Measurements from ENCODE around the gene IL17RE. TPM values are rescaled to one million over a fixed set of nuclear protein-coding genes. Genes with fewer than 3 reads are reported as not detected.

IL17RE gene
- total RNA-seq, 1 donor from 2014 or later: 0.36 TPM

GRCh38 chr3:9903238-9903624 lies 583 bp downstream of the IL17RE start:
- intact Hi-C loops (cut with micrococcal nuclease): no loop called here

DNA sequence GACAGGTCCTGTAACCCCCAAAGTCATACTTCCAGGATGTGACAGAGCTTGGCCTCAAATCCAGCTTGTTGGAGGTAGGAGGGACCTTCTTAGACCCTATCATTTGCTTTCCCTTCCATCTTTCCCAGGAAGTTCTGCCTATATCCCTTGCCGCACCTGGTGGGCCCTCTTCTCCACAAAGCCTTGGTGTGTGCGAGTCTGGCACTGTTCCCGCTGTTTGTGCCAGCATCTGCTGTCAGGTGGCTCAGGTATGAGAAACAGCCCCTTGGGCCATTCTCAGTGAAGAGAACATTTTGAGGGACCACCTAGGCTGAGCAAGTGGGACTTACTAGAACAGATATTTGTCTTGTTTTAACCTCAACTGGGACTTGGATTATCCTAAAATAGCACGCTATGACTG lies 1.3 kb downstream of the IL17RE start:
- intact Hi-C loops (cut with micrococcal nuclease): no loop called here

GRCh38 chr3:9906480-9906879 lies 3.8 kb downstream of the IL17RE start:
- intact Hi-C loops (cut with micrococcal nuclease): no loop called here

GRCh38 chr3:9908286-9908685 lies 5.6 kb downstream of the IL17RE start:
- intact Hi-C loops (cut with micrococcal nuclease): no loop called here

GRCh38 chr3:9909221-9910013 lies 6.8 kb downstream of the IL17RE start:
- intact Hi-C loops (cut with micrococcal nuclease): no loop called here

DNA sequence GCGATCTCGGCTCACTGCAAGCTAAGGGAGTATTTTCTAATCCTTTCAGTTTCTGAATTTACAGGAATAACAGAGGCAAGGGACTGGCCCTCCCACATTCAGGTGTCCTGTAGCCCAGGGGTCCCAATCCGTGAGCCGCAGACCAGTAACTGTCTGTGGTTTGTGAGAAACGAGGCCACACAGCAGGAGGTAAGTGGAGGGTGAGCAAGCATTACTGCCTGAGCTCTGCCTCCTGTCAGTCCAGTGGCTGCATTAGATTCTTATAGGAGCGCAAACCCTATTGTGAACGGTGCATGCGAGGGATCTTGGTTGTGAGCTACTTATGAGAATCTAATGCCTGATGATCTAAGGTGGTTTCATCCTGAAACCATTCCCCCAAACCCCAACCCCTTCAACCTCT lies 9.2 kb downstream of the IL17RE start:
- intact Hi-C loops (cut with micrococcal nuclease): no loop called here

GRCh38 chr3:9912294-9912935 lies 9.8 kb downstream of the IL17RE start:
- intact Hi-C loops (cut with micrococcal nuclease): no loop called here

GRCh38 chr3:9913601-9914000 lies 11.0 kb downstream of the IL17RE start:
- intact Hi-C loops (cut with micrococcal nuclease): no loop called here

- intact Hi-C loops (cut with micrococcal nuclease): no loop called here
Observed at GRCh38 chr3:9914011-9914410, 11.4 kb downstream of the IL17RE start.

GRCh38 chr3:9914559-9915253 lies 12.1 kb downstream of the IL17RE start:
- intact Hi-C loops (cut with micrococcal nuclease): loop anchor here (1.0 kb wide), 1 partner anchor 24 kb away; the partner anchor contains the start of gene JAGN1

DNA sequence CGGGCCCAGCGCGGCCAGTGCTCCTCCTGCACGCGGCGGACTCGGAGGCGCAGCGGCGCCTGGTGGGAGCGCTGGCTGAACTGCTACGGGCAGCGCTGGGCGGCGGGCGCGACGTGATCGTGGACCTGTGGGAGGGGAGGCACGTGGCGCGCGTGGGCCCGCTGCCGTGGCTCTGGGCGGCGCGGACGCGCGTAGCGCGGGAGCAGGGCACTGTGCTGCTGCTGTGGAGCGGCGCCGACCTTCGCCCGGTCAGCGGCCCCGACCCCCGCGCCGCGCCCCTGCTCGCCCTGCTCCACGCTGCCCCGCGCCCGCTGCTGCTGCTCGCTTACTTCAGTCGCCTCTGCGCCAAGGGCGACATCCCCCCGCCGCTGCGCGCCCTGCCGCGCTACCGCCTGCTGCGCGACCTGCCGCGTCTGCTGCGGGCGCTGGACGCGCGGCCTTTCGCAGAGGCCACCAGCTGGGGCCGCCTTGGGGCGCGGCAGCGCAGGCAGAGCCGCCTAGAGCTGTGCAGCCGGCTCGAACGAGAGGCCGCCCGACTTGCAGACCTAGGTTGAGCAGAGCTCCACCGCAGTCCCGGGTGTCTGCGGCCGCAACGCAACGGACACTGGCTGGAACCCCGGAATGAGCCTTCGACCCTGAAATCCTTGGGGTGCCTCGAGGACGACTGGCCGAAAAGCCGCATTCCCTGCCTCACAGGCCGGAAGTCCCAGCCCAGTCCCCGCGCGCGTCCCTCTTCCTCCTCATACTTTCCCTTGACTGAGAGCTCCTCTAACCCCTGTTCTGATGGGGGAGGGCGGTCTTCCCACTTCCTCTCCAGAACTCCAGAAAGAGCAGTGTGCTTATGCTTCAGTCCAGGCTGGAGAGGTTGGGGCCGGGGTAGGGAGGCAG lies 12.8 kb downstream of the IL17RE start:
- intact Hi-C loops (cut with micrococcal nuclease): loop anchor here (1.0 kb wide), 1 partner anchor 25 kb away; the partner anchor contains the start of gene JAGN1

- intact Hi-C loops (cut with micrococcal nuclease): no loop called here
Observed at GRCh38 chr3:9916346-9916733, 13.7 kb downstream of the IL17RE start.

DNA sequence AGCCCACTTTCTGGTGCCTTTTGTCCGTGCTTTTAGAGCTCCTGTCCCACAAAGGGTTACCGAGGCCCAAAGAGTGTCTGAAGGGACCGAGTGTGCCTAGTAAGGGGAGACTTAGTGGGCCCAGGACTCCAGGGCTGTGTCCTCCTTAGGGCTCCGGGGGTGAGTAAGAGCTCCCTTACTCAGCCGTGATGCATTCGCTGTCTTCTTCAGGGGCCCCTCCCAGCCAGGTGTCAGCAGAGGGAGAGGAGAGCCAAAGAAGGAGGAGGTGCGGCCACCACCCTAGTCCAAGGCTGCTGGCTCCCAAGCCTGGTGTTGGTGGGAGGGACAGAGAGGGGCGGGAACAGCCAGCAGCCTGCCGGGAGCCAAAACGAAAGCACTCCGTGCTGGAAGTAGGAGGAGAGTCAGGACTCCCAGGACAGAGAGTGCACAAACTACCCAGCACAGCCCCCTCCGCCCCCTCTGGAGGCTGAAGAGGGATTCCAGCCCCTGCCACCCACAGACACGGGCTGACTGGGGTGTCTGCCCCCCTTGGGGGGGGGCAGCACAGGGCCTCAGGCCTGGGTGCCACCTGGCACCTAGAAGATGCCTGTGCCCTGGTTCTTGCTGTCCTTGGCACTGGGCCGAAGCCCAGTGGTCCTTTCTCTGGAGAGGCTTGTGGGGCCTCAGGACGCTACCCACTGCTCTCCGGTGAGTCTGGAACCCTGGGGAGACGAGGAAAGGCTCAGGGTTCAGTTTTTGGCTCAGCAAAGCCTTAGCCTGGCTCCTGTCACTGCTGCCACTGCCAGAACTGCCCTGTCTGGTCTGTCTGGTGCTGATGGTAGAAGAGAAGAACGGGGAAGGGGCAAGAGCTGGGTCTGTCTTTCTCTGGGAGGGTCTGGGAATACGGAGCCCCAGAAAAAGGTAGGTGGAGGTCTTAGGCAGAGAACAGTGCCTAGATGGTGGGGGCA lies 14.4 kb downstream of the IL17RE start, which contains the start of gene IL17RC:
Gene IL17RC, plus strand, starts transcription at position 365 of the 947 bp plus-strand sequence. Its CDS starts 218 bp downstream, at position 583.
- intact Hi-C loops (cut with micrococcal nuclease): no loop called here

GRCh38 chr3:9917820-9918219 lies 15.2 kb downstream of the IL17RE start:
- intact Hi-C loops (cut with micrococcal nuclease): no loop called here

GRCh38 chr3:9918261-9919038 lies 15.8 kb downstream of the IL17RE start:
- intact Hi-C loops (cut with micrococcal nuclease): no loop called here

GRCh38 chr3:9928158-9928557 lies 25.5 kb downstream of the IL17RE start:
- intact Hi-C loops (cut with micrococcal nuclease): no loop called here

- intact Hi-C loops (cut with micrococcal nuclease): loop anchor here (5.0 to 10.0 kb wide), 6 partner anchors 81 to 429 kb away; partner anchors contain the start of genes BRK1, MTMR14 and TATDN2
Observed at GRCh38 chr3:9930804-9931418, 28.3 kb downstream of the IL17RE start.

- intact Hi-C loops (cut with micrococcal nuclease): loop anchor here (2.0 to 10.0 kb wide), 9 partner anchors 42 to 536 kb away; partner anchors contain the start of genes ARPC4, BRK1, JAGN1 and MTMR14
Observed at GRCh38 chr3:9932535-9932842, 29.8 kb downstream of the IL17RE start.
